Stimulated activated effector memory CD8-positive, alpha-beta T cell treated with anti-CD3 and anti-CD28 coated beads, Interleukin-12 subunit alpha, Interleukin-12 subunit beta, amount 100 ng/mL, for 72 hours (primary cell): Measurements from ENCODE around the gene SCUBE2.

Experiments
- ATAC-seq: fragments of 150-1000 bp; cut with Tn5 transposase; 2 replicates; pipeline ENCODE4 v1.10.0; 2021
- DNase-seq, 2 donors: peaks; one replicate each; pipeline ENCODE4 v3.0.0; 2021 to 2022; ENCODE audit warnings: low spot score in 2 of 2
- H3K27ac Mint-ChIP-seq: one replicate; pipeline ENCODE4 v1.8.0; 2022; ENCODE audit warnings: mild to moderate bottlenecking, mixed read lengths
- H3K36me3 Mint-ChIP-seq: one replicate; pipeline ENCODE4 v1.8.0; 2022; ENCODE audit warnings: mild to moderate bottlenecking, mixed read lengths
- H3K4me1 Mint-ChIP-seq: one replicate; pipeline ENCODE4 v1.8.0; 2022; ENCODE audit warnings: mixed read lengths
- H3K4me3 Mint-ChIP-seq: one replicate; pipeline ENCODE4 v1.8.0; 2022; ENCODE audit warnings: mild to moderate bottlenecking, mixed read lengths
- H3K9me3 Mint-ChIP-seq: one replicate; pipeline ENCODE4 v1.8.0; 2022; ENCODE audit warnings: mixed read lengths

SCUBE2 gene

DNA sequence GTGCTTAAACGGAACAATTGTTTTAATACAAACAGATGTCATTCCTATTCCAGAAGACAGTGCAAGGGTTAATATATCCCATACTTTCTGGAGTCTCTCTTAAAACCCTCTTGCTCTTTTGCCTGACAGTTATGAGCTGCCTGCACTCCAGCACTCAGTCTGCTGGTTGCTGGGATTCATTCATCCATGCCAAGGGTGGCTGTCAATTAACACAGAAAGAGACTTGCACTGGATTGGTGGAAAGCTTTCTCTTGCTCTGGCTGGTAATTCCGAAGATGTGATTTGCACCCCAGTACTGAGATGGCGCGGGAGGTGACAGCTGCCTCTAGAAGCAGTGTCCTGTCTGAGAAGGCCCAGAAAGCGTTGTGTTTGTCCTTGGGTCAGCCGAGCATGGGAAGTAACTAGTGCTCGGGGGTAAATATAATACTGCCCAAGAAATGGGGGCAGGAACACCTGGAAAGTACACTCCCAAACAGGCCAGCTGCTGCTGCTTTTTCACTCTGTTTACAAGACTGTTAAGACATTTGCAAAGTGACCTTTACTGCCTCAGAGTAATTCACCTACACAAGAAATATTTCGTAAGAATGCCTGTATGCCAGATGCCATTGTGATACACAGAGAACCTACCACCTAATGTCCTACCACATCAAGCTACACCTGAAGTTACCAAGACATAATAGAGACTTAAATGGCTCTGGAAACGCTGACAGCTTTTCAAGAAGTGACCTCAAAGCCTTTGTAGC is 20.5 kb downstream of the SCUBE2 start:
- H3K4me1 Mint-ChIP-seq: no peaks in the 10 kb centered on the region
- H3K9me3 Mint-ChIP-seq: no peaks in the 10 kb centered on the region
- H3K4me3 Mint-ChIP-seq: no peak overlapping the region
- no peaks in the 10 kb centered on the region for H3K36me3 Mint-ChIP-seq
- no peak for DNase-seq
- ATAC-seq: no peak
- no peak overlapping the region for H3K27ac Mint-ChIP-seq

DNA sequence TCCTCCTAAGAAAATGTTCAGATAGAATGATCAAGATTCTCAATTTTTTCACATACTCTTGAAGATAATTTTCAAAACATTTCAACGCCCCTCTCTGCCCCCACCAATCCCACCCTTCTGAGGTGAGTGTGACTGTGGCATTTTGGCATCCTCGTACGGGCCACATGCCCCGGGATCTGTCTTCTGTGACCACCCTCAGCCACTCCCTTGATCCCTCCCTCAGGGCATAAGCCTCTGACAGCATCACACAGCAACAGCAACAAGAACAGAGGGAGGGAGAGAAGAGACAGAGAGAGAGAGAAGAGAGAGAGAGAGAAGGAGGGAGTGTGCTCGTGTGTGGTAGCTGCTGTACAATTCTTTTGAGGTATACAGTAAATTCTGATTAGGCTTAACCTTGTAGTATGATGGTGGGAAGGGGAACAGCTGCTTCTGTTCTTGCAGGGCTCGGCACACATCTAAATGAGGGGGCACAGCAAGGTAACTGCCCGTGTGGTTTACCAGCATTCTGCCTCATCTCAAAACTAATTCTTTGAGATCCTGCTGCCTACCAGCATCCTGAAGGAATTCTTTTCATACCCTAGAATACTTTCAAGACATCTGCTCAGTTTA is 21.4 kb downstream of the SCUBE2 start:
- Mint-ChIP-seq H3K27ac (no peak overlapping the region), H3K4me3 (no peak overlapping the region), H3K4me1 (no peaks in the 10 kb centered on the region), H3K36me3 (no peaks in the 10 kb centered on the region), H3K9me3 (no peaks in the 10 kb centered on the region)
- ATAC-seq (no peak), DNase-seq (no peak)

DNA sequence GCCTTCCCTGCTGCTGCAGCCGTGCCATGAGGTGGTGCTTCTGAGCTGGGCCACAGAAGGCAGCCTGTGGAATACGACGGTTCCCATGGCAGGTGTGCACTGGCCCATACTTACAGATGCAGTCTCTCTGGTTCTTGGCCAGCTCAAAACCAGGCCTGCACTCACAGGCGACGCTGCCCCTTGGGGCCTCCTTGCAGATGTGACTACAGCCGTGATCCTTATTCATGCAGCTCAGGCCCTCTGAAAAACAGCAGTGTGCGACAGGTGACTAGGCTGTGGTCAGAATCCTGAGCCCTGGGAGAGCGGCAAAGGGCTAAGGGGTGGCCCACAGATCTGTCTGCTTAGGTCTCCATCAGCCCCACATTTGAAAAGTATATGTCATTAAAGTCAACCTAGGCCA is 22.1 kb downstream of the SCUBE2 start:
- Mint-ChIP-seq H3K9me3 (no peaks in the 10 kb centered on the region), H3K36me3 (no peaks in the 10 kb centered on the region), H3K4me1 (no peaks in the 10 kb centered on the region), H3K27ac (no peak overlapping the region), H3K4me3 (no peak overlapping the region)
- ATAC-seq (no peak), DNase-seq (no peak)

DNA sequence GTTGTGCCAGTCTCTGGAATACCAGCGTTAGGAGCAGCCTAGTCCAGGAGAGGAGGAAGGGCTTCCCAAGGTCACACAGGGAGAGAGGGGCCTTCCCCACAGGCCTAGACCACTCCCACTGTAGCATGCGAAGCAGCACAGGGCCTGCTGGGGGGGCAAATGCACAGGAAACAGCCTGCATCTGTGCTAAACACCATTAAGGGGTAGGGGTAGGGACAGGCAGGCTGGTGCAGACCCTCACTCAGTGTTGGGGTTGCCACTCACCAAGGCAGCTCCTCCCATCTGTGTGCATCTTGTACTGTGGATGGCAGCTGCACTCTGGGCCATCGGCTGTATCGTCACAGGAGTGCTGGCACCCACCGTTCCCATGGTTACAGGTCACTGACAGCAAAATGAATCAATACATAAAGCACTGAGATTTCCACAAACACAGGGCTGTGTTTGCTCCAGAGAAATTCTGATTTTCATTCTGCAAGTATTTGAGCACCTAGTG is 24.9 kb downstream of the SCUBE2 start:
- Mint-ChIP-seq H3K4me1 (no peaks in the 10 kb centered on the region), H3K4me3 (no peak overlapping the region), H3K36me3 (no peaks in the 10 kb centered on the region), H3K9me3 (no peaks in the 10 kb centered on the region), H3K27ac (no peak overlapping the region)
- ATAC-seq: peak; percentile 21
- no peak for DNase-seq

DNA sequence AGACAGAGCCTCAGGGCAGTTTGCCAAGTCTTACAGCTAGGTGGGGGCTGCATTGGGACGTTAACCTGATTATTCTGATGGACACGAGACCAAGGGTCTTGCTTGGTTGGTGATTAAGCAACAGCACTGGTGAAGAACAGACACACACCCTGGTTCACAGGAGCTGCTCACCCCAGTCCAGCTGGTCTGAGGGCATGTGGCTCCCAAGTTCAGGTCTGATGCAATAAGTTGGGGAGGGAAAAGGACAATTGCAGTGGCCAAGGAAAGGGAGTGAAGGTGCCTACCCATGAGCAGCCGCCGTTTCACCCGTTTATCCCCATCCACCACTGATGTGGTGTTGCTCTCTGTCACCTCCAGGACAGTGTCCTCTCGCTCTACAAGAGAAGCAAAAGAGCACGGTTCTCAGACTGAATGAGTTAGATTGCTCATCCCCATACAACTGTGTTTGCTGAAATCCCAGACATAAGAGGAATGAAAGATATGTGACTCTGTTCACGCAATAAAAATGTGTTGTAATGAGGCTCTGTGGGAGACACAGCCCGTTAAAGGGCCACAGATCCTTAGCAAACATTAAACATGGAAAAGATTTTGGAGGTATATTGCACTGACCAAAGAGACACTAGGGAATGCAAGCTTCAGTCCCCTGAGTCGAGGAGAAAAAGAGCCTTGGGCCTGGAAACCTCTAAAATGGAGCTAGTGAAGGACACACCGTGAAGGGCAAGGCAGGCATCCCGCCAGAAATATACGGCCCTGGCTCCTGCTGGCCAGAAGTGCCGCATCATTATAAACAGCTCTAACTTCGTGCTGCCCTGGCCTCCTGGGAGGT is 25.6 kb downstream of the SCUBE2 start:
- no peaks in the 10 kb centered on the region for H3K9me3 Mint-ChIP-seq
- no peak overlapping the region for H3K4me3 Mint-ChIP-seq
- no peak for ATAC-seq
- H3K4me1 Mint-ChIP-seq: no peaks in the 10 kb centered on the region
- H3K36me3 Mint-ChIP-seq: no peaks in the 10 kb centered on the region
- H3K27ac Mint-ChIP-seq: no peak overlapping the region
- no peak for DNase-seq

DNA sequence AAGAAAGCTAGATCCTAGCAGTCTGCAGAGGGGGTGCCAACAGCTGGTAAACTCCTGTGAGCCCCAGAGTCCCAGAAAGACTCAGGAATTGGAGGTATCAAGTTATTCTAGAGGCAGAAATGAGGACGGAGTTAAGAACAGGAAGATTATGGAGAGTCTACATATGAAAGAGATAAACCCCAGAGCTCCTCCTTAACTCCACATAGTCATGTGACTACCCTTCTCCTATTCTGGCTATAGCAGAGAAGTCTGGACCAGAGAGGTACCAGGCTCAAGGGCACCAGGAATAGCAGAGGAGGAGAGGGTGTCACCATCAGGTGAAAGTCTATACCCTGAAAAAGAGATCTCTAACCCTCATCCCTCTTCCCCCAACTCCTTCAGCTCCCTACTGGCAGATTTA is 29.6 kb downstream of the SCUBE2 start:
- Mint-ChIP-seq H3K27ac (no peak overlapping the region), H3K36me3 (no peaks in the 10 kb centered on the region), H3K4me1 (no peaks in the 10 kb centered on the region), H3K4me3 (no peak overlapping the region), H3K9me3 (no peaks in the 10 kb centered on the region)
- ATAC-seq (no peak), DNase-seq (no peak)

DNA sequence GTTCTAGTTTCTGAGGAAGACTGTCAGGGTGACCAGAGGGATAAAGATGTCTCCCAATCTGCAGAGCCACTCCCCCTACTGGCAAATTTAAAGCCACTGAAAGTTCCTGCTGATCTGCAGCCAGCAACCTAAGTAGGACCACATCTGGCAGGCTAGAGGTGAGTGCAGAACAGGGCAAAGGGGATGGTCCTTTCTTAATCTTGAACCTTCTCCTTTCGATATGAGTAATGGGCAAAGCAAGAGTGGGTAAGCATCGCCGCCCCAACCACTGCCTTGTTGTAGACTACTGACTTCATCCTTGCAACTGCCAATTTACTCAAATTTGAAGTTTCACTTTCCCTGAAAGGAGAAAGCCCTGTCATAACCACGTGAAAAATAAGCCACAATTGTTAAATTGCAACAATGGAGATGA is 30.7 kb downstream of the SCUBE2 start:
- H3K4me1 Mint-ChIP-seq: no peaks in the 10 kb centered on the region
- ATAC-seq: peak; percentile 99
- no peaks in the 10 kb centered on the region for H3K36me3 Mint-ChIP-seq
- H3K9me3 Mint-ChIP-seq: no peaks in the 10 kb centered on the region
- H3K27ac Mint-ChIP-seq: no peak overlapping the region
- peak; percentile 5 to 72 for DNase-seq
- H3K4me3 Mint-ChIP-seq: no peak overlapping the region

DNA sequence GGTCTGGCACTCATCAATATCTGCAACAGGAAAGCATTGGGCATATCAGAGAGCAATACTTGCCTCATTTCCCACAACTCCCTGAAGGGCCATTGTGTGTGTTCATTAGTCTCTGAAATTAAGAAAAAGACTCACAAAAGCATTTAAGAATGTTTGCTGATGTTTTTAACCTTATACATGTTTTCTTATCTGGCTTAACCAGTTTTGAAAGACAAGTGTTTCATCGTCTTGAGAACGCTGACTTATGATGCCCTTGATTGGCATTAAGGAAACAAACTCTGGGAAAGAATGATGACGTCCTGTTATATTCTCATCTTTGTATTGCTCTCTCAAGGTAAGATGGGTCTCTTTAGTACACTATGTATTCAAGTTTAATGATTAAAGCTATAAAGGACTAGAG is 32.0 kb downstream of the SCUBE2 start:
- no peak for DNase-seq
- H3K36me3 Mint-ChIP-seq: no peaks in the 10 kb centered on the region
- ATAC-seq: no peak
- H3K27ac Mint-ChIP-seq: no peak overlapping the region
- H3K4me1 Mint-ChIP-seq: no peaks in the 10 kb centered on the region
- no peak overlapping the region for H3K4me3 Mint-ChIP-seq
- no peaks in the 10 kb centered on the region for H3K9me3 Mint-ChIP-seq

DNA sequence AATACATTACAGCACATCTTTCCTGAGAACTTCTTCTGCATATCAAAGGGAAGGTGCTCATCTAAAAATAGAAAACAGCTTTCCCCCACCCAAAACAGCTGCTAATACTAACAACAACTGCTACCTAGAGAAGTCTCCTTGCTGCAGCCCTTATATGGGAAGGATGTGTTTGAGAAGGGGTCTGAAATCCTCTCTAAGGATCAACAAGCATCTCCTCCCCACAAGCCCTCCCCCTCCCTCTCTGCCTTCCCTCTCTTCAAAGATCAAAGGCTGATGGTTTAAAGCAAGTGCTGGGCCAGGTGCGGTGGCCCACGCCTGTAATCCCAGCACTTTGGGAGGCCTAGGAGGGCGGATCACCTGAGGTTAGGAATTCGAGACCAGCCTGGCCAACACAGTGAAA is 33.5 kb downstream of the SCUBE2 start:
- no peak overlapping the region for H3K4me3 Mint-ChIP-seq
- no peaks in the 10 kb centered on the region for H3K36me3 Mint-ChIP-seq
- ATAC-seq: no peak

DNA sequence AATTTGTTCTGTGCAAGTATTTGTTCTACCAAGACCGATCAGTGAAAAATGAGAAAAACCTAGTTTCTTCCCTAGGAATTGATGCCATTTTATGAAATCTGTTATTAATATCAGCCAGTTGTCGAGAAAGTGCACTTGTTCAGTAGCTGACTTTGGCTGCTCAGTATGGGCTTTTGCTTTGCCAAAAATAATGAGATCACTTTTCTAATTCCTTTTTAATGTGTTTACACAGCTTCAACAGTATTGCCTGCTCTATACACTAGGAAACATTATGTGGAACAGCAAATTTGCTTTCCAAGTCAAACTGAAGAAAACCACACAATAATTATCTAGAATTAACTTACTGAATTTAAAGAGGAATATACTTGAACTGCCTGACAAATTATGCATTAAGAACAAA is 34.4 kb downstream of the SCUBE2 start:
- H3K9me3 Mint-ChIP-seq: no peaks in the 10 kb centered on the region
- no peaks in the 10 kb centered on the region for H3K36me3 Mint-ChIP-seq
- ATAC-seq (no peak), DNase-seq (no peak)
- H3K27ac Mint-ChIP-seq: no peak overlapping the region
- no peak overlapping the region for H3K4me3 Mint-ChIP-seq
- no peaks in the 10 kb centered on the region for H3K4me1 Mint-ChIP-seq

More for the DNA sequence above, 33.5 kb downstream of the SCUBE2 start:
- H3K27ac Mint-ChIP-seq: no peak overlapping the region
- no peaks in the 10 kb centered on the region for H3K9me3 Mint-ChIP-seq
- DNase-seq: no peak
- no peaks in the 10 kb centered on the region for H3K4me1 Mint-ChIP-seq

DNA sequence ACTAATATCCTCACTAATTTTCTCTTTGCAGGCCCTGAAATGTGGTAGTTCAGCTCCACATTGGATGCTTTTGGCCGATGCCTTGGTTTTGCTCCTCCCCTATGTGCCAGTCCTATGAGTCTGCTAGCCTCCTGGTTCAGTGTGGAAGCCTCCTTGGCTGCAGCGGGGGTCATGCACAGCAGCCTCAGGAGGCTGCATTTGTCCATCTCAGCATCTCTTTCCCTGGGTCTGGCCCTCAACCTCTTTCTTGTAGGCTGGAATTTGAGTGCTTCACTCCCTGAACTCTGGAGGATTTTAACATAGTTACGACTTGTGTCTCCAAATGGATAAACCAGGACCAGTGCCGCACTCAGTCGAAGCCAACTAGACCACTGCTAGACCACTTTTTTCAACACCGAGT is 34.9 kb downstream of the SCUBE2 start:
- DNase-seq (no peak), ATAC-seq (no peak)
- Mint-ChIP-seq H3K9me3 (no peaks in the 10 kb centered on the region), H3K36me3 (no peaks in the 10 kb centered on the region), H3K4me3 (no peak overlapping the region), H3K27ac (no peak overlapping the region), H3K4me1 (no peaks in the 10 kb centered on the region)

DNA sequence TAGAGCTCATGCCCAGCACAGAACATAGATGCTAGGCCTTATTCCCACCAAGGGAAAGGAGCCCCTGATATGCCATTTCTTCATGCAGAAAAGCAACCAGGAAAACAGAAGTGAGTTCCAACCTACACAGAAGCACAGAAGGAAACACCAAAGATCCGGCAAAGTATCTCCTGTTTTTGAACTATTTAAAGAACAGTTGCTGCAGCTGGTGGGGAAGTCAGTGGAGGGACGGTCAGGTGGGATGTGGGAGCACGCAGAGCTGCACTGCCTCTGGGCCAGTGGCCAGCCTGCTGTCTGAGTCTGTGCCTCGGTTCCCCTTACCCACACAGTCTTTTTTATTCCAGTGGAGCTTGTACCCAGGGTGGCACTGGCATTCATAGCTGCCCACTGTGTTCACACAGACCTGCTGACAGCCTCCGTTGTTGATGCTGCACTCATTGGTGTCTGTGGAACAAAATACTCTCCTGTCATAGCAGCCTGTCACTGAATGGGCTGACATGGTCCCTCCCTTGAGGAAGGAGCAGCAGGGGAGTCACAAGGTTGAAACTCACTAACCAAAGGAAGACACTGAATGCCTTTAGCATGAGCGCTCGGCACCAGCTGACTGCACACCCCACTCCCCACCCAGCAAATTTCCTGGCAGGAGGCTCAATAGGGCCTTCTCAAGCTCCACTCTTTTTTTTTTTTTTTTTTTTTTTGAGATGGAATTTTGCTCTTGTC is 37.9 kb downstream of the SCUBE2 start:
- Mint-ChIP-seq H3K27ac (no peak overlapping the region), H3K9me3 (no peaks in the 10 kb centered on the region), H3K36me3 (no peaks in the 10 kb centered on the region), H3K4me1 (no peaks in the 10 kb centered on the region), H3K4me3 (no peak overlapping the region)
- DNase-seq: no peak
- peak; percentile 16 for ATAC-seq

DNA sequence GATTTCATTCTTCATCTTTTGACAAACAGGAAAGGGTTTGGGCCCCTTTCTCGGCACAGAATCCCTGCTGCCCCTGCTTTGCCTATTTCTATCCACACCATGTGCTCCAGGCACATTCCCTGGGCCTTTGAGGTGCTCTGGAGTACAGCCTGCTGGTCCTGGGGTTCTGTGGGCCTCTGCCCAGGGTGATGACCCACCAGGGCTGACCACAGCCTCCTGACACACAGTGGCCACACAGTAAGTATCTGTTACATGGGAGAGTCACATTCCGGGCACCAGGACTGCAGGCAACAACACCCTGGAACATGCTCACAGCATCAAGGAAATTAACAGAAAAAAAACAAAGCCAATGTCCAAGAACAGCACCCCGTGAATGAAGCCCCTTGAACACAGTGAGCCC is 39.1 kb downstream of the SCUBE2 start:
- H3K27ac Mint-ChIP-seq: no peak overlapping the region
- no peaks in the 10 kb centered on the region for H3K9me3 Mint-ChIP-seq
- H3K4me1 Mint-ChIP-seq: no peaks in the 10 kb centered on the region
- DNase-seq: no peak
- H3K36me3 Mint-ChIP-seq: no peaks in the 10 kb centered on the region
- H3K4me3 Mint-ChIP-seq: no peak overlapping the region
- no peak for ATAC-seq

DNA sequence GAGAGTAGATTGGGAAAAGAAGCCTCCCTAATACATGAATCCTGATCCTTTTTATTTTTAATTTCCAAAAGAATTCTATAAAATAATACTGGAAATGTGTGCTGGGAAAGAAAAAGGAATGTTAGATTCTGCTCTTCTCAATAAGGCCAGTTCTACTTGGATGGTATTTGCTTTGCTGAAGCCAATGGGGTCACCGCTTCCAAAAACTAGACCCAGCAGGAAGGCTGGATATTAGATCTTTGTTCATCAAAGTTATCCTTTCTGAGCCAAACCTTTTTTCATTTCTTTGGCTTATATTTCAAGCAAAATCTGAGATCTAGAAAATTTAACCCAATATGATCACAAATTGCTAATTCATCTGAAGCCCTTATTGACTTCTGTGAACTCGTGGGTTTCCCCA is 41.4 kb downstream of the SCUBE2 start:
- Mint-ChIP-seq H3K9me3 (no peaks in the 10 kb centered on the region), H3K27ac (no peak overlapping the region), H3K4me1 (no peaks in the 10 kb centered on the region), H3K4me3 (no peak overlapping the region), H3K36me3 (no peaks in the 10 kb centered on the region)
- DNase-seq: no peak
- no peak for ATAC-seq

DNA sequence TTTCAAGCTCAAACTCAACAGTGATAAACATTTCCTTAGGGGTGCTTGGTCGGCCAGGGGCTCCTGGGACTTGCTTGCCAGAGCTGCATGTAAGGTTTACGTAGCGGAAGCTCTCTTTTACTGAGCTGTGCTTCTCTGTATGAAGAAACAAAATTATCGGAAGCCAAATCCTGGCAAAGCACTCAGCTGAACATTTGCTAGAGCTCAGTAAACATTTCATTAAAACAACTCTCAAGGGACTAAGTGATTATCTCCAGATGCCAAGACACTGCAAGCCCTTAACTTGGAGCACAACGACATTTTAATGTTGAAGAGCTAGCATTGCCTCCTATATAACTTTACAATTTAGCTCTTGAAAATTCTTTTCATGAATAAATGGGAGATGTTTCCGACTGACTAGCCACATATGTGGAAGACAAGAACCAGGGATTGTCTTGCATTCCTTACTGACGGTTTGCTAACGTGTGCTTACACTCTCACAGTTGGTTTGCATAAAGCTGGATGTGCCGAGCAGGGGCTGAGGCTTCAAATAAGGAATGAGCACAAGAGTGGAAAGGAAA is 43.4 kb downstream of the SCUBE2 start:
- H3K36me3 Mint-ChIP-seq: no peaks in the 10 kb centered on the region
- H3K27ac Mint-ChIP-seq: no peak overlapping the region
- H3K4me3 Mint-ChIP-seq: no peak overlapping the region
- ATAC-seq (no peak), DNase-seq (no peak)
- H3K9me3 Mint-ChIP-seq: no peaks in the 10 kb centered on the region
- H3K4me1 Mint-ChIP-seq: no peaks in the 10 kb centered on the region
